Measurements from ENCODE around the gene KRTAP5-5.
"Not testable (repeated sequence)": the region's sequence is repeated elsewhere in the genome, so short reads cannot be mapped to it uniquely, and the experiment has no call there.

Gene KRTAP5-5, protein sequence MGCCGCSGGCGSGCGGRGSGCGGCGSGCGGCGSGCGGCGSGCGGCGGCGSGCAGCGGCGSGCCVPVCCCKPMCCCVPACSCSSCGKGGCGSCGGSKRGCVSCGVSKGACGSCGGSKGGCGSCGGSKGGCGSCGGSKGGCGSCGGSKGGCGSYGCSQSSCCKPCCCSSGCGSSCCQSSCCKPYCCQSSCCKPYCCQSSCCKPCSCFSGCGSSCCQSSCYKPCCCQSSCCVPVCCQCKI

GRCh38 chr11:1629326-1630185 lies at the start of gene KRTAP5-5:
KRTAP5-5 (plus strand) TSS chr11:1629775; CDS start chr11:1629841, 66 bp downstream.
- H3K4me1 ChIP-seq (ENCODE audit: insufficient read depth, low read length): peaks cover 2% of the 10 kb centered on the region
- H3K4me3 ChIP-seq (ENCODE audit: low read length): no peak within 1 kb of the TSS
- no peak within 1 kb of the TSS for H2AFZ ChIP-seq (ENCODE audit: low read depth, low read length)
- no peaks in the 10 kb centered on the region for H3K9me3 ChIP-seq (ENCODE audit: low read length)
- peaks cover 23% of the 10 kb centered on the region for H3K27me3 ChIP-seq (ENCODE audit: insufficient read depth, low read length)
- H3K36me3 ChIP-seq (ENCODE audit: insufficient read depth, low read length): no peaks in the 10 kb centered on the region

GRCh38 chr11:1581976-1582375 lies 47.6 kb upstream of the KRTAP5-5 start:
- Histone ChIP-seq H3K27me3 (ENCODE audit: insufficient read depth, low read length) (peaks cover 2% of the 10 kb centered on the region), H3K9me3 (ENCODE audit: low read length) (peaks cover 4% of the 10 kb centered on the region), H3K36me3 (ENCODE audit: insufficient read depth, low read length) (no peaks in the 10 kb centered on the region), H3K4me1 (ENCODE audit: insufficient read depth, low read length) (no peaks in the 10 kb centered on the region), H2AFZ (ENCODE audit: low read depth, low read length) (no peak overlapping the region), H3K4me3 (ENCODE audit: low read length) (no peak overlapping the region)

GRCh38 chr11:1582909-1583308 lies 46.7 kb upstream of the KRTAP5-5 start:
- not testable (repeated sequence) for H2AFZ ChIP-seq (ENCODE audit: low read depth, low read length); H3K36me3 ChIP-seq (ENCODE audit: insufficient read depth, low read length); H3K9me3 ChIP-seq (ENCODE audit: low read length); H3K4me1 ChIP-seq (ENCODE audit: insufficient read depth, low read length); H3K27me3 ChIP-seq (ENCODE audit: insufficient read depth, low read length); H3K4me3 ChIP-seq (ENCODE audit: low read length)

DNA sequence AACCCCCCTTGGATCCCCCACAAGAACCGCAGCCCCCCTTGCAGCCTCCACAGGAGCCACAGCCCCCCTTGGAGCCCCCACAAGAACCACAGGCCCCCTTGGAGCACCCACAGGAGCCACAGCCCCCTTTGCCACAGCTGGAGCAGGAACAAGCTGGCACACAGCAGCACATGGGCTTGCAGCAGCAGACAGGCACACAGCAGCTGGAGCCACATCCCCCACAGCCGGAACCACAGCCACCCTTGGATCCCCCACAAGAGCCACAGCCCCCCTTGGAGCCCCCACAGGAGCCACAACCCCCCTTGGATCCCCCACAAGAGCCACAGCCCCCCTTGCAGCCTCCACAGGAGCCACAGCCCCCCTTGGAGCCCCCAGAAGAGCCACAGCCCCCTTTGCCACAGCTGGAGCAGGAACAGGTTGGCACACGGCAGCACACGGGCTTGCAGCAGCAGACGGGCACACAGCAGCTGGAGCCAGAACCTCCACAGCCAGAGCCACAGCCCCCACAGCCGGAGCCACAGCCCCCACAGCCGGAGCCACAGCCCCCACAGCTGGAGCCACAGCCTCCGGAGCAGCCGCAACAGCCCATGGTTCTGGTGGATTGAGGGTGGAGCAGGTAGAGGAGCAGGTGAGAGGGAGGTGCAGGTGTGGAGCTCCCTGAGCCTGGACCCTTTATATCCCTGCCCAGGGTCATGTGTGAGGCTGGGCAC lies 44.8 kb upstream of the KRTAP5-5 start, which contains the start of gene KRTAP5-1:
Gene KRTAP5-1, minus strand, starts transcription at position 623 of the 710 bp plus-strand sequence. Its CDS starts 34 bp downstream, at position 589.
- H2AFZ ChIP-seq (ENCODE audit: low read depth, low read length); H3K9me3 ChIP-seq (ENCODE audit: low read length); H3K36me3 ChIP-seq (ENCODE audit: insufficient read depth, low read length); H3K4me1 ChIP-seq (ENCODE audit: insufficient read depth, low read length); H3K4me3 ChIP-seq (ENCODE audit: low read length); H3K27me3 ChIP-seq (ENCODE audit: insufficient read depth, low read length): not testable (repeated sequence)

DNA sequence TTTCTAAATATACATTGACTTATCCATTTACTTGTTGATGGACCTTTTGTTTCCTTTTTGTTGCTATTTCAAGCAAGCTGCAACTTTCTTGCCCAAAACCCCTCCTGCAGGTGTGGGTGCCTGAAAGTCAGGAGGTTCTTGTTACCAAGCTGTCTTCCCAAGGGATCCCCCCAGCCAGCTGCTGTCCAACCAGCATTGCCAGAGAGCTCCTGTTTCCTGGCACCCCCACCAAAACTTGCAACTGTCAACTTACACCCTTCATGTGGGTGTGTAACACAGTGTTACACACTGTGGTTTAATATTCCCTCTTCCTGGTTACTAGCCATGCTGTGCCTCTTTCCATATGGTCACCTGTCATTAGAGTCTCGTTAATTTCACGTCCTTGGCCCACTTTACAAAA lies 42.9 kb upstream of the KRTAP5-5 start:
- Histone ChIP-seq H3K4me3 (ENCODE audit: low read length) (no peak overlapping the region), H3K36me3 (ENCODE audit: insufficient read depth, low read length) (no peaks in the 10 kb centered on the region), H3K9me3 (ENCODE audit: low read length) (no peaks in the 10 kb centered on the region), H3K4me1 (ENCODE audit: insufficient read depth, low read length) (no peaks in the 10 kb centered on the region), H2AFZ (ENCODE audit: low read depth, low read length) (no peak overlapping the region), H3K27me3 (ENCODE audit: insufficient read depth, low read length) (peaks cover 2% of the 10 kb centered on the region)

- not testable (repeated sequence) for H3K36me3 ChIP-seq (ENCODE audit: insufficient read depth, low read length); H3K4me3 ChIP-seq (ENCODE audit: low read length); H3K27me3 ChIP-seq (ENCODE audit: insufficient read depth, low read length); H2AFZ ChIP-seq (ENCODE audit: low read depth, low read length); H3K4me1 ChIP-seq (ENCODE audit: insufficient read depth, low read length); H3K9me3 ChIP-seq (ENCODE audit: low read length)
Measured at GRCh38 chr11:1589191-1589963, 40.2 kb upstream of the KRTAP5-5 start.

- Histone ChIP-seq H3K4me3 (ENCODE audit: low read length) (no peak overlapping the region), H3K27me3 (ENCODE audit: insufficient read depth, low read length) (peaks cover 6% of the 10 kb centered on the region), H2AFZ (ENCODE audit: low read depth, low read length) (no peak overlapping the region), H3K9me3 (ENCODE audit: low read length) (no peaks in the 10 kb centered on the region), H3K36me3 (ENCODE audit: insufficient read depth, low read length) (no peaks in the 10 kb centered on the region), H3K4me1 (ENCODE audit: insufficient read depth, low read length) (no peaks in the 10 kb centered on the region)
Measured at GRCh38 chr11:1589996-1590395, 39.6 kb upstream of the KRTAP5-5 start.

- H2AFZ ChIP-seq (ENCODE audit: low read depth, low read length): no peak overlapping the region
- no peaks in the 10 kb centered on the region for H3K9me3 ChIP-seq (ENCODE audit: low read length)
- H3K36me3 ChIP-seq (ENCODE audit: insufficient read depth, low read length): no peaks in the 10 kb centered on the region
- peaks cover 17% of the 10 kb centered on the region for H3K27me3 ChIP-seq (ENCODE audit: insufficient read depth, low read length)
- no peaks in the 10 kb centered on the region for H3K4me1 ChIP-seq (ENCODE audit: insufficient read depth, low read length)
- H3K4me3 ChIP-seq (ENCODE audit: low read length): no peak overlapping the region
Measured at GRCh38 chr11:1592628-1593027, 36.9 kb upstream of the KRTAP5-5 start.

- H3K4me1 ChIP-seq (ENCODE audit: insufficient read depth, low read length); H2AFZ ChIP-seq (ENCODE audit: low read depth, low read length); H3K9me3 ChIP-seq (ENCODE audit: low read length); H3K4me3 ChIP-seq (ENCODE audit: low read length); H3K36me3 ChIP-seq (ENCODE audit: insufficient read depth, low read length): not testable (repeated sequence)
- peaks cover 20% of the 10 kb centered on the region for H3K27me3 ChIP-seq (ENCODE audit: insufficient read depth, low read length)
Measured at GRCh38 chr11:1595994-1596575, 33.5 kb upstream of the KRTAP5-5 start.

GRCh38 chr11:1596576-1597121 lies 32.9 kb upstream of the KRTAP5-5 start:
- not testable (repeated sequence) for H3K36me3 ChIP-seq (ENCODE audit: insufficient read depth, low read length); H3K4me1 ChIP-seq (ENCODE audit: insufficient read depth, low read length); H2AFZ ChIP-seq (ENCODE audit: low read depth, low read length); H3K9me3 ChIP-seq (ENCODE audit: low read length); H3K4me3 ChIP-seq (ENCODE audit: low read length)
- H3K27me3 ChIP-seq (ENCODE audit: insufficient read depth, low read length): peaks cover 20% of the 10 kb centered on the region

DNA sequence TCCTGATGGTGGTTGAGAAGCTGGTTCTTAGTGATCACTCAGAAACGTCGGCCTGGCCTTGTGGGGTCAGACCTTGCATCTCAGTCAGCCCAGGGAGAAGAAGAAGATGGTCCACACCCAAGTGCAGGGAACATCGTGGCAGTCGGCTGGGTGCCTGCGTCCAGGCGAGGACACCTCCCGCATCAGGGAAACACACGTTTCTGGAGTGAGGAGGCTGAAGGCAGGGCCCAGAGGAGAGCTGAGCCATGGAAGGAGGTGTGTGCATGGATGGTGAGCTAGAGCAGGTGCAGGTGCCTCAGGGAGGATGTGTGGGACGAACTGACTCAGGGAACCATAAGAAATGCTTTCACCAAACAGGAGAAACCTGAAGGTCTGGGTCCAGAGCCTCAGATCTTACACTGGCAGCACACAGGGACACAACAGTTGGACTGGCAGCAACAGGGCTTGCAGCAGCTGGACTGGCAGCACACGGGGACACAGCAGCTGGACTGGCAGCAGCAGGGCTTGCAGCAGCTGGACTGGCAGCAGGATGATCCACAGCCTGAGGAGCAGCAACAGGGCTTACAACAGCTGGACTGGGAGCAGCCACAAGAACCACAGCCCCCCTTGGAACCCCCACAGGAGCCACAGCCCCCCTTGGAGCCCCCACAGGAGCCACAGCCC lies 32.1 kb upstream of the KRTAP5-5 start:
- Histone ChIP-seq H3K4me3 (ENCODE audit: low read length) (no peak overlapping the region), H2AFZ (ENCODE audit: low read depth, low read length) (no peak overlapping the region), H3K36me3 (ENCODE audit: insufficient read depth, low read length) (no peaks in the 10 kb centered on the region), H3K4me1 (ENCODE audit: insufficient read depth, low read length) (peaks cover 7% of the 10 kb centered on the region), H3K27me3 (ENCODE audit: insufficient read depth, low read length) (peaks cover 20% of the 10 kb centered on the region), H3K9me3 (ENCODE audit: low read length) (no peaks in the 10 kb centered on the region)

GRCh38 chr11:1597994-1598380 lies 31.6 kb upstream of the KRTAP5-5 start, which contains the start of gene KRTAP5-2:
KRTAP5-2 (minus strand) TSS chr11:1598294; CDS start chr11:1598250, 44 bp downstream.
- peaks cover 7% of the 10 kb centered on the region for H3K4me1 ChIP-seq (ENCODE audit: insufficient read depth, low read length)
- H3K9me3 ChIP-seq (ENCODE audit: low read length): no peaks in the 10 kb centered on the region
- no peak within 1 kb of the TSS for H3K4me3 ChIP-seq (ENCODE audit: low read length)
- H3K27me3 ChIP-seq (ENCODE audit: insufficient read depth, low read length): peaks cover 15% of the 10 kb centered on the region
- H3K36me3 ChIP-seq (ENCODE audit: insufficient read depth, low read length): no peaks in the 10 kb centered on the region
- H2AFZ ChIP-seq (ENCODE audit: low read depth, low read length): no peak within 1 kb of the TSS
